ENCODE data around the gene UNC13C.

UNC13C gene

GRCh38 chr15:54206586-54207321, 228.5 kb downstream of the UNC13C start:
- Histone ChIP-seq H3K9me3 (ENCODE audit: control insufficient read depth, low read length) (no peaks in the 10 kb centered on the region), H3K27ac (ENCODE audit: low read depth, low read length, severe bottlenecking) (no peak overlapping the region), H3K4me1 (ENCODE audit: control insufficient read depth, insufficient read depth, low read length, poor library complexity, severe bottlenecking) (no peaks in the 10 kb centered on the region), H3K4me3 (ENCODE audit: extremely low read depth, insufficient read depth, low read length, poor library complexity, severe bottlenecking) (no peak overlapping the region), H3K36me3 (ENCODE audit: control insufficient read depth, insufficient read depth, low read length) (no peaks in the 10 kb centered on the region)
- 86 to 90% methylated on average over 2 to 5 of the region's 7 CpGs for WGBS, 2 experiments (ENCODE audit: insufficient coverage in 2 of 2)

GRCh38 chr15:54208786-54209185, 230.5 kb downstream of the UNC13C start:
- Histone ChIP-seq H3K9me3 (ENCODE audit: control insufficient read depth, low read length) (no peaks in the 10 kb centered on the region), H3K4me3 (ENCODE audit: extremely low read depth, insufficient read depth, low read length, poor library complexity, severe bottlenecking) (no peak overlapping the region), H3K4me1 (ENCODE audit: control insufficient read depth, insufficient read depth, low read length, poor library complexity, severe bottlenecking) (no peaks in the 10 kb centered on the region), H3K27ac (ENCODE audit: low read depth, low read length, severe bottlenecking) (no peak overlapping the region), H3K36me3 (ENCODE audit: control insufficient read depth, insufficient read depth, low read length) (no peaks in the 10 kb centered on the region)
- WGBS, 2 experiments (ENCODE audit: insufficient coverage in 2 of 2): 50% methylated on average over 2 of the region's 2 CpGs

GRCh38 chr15:54212635-54213034, 234.4 kb downstream of the UNC13C start:
- Histone ChIP-seq H3K36me3 (ENCODE audit: control insufficient read depth, insufficient read depth, low read length) (no peaks in the 10 kb centered on the region), H3K4me3 (ENCODE audit: extremely low read depth, insufficient read depth, low read length, poor library complexity, severe bottlenecking) (no peak overlapping the region), H3K4me1 (ENCODE audit: control insufficient read depth, insufficient read depth, low read length, poor library complexity, severe bottlenecking) (no peaks in the 10 kb centered on the region), H3K27ac (ENCODE audit: low read depth, low read length, severe bottlenecking) (no peak overlapping the region), H3K9me3 (ENCODE audit: control insufficient read depth, low read length) (no peaks in the 10 kb centered on the region)
- no CpG with 5 or more reads among the region's 2 CpGs for WGBS, 2 experiments (ENCODE audit: insufficient coverage in 2 of 2)

GRCh38 chr15:54226455-54226854, 248.2 kb downstream of the UNC13C start:
- WGBS, 2 experiments (ENCODE audit: insufficient coverage in 2 of 2): 85 to 86% methylated on average over 3 of the region's 4 CpGs
- Histone ChIP-seq H3K9me3 (ENCODE audit: control insufficient read depth, low read length) (peaks cover 4% of the 10 kb centered on the region), H3K4me3 (ENCODE audit: extremely low read depth, insufficient read depth, low read length, poor library complexity, severe bottlenecking) (no peak overlapping the region), H3K4me1 (ENCODE audit: control insufficient read depth, insufficient read depth, low read length, poor library complexity, severe bottlenecking) (no peaks in the 10 kb centered on the region), H3K36me3 (ENCODE audit: control insufficient read depth, insufficient read depth, low read length) (no peaks in the 10 kb centered on the region), H3K27ac (ENCODE audit: low read depth, low read length, severe bottlenecking) (no peak overlapping the region)

- Histone ChIP-seq H3K4me3 (ENCODE audit: extremely low read depth, insufficient read depth, low read length, poor library complexity, severe bottlenecking) (no peak overlapping the region), H3K36me3 (ENCODE audit: control insufficient read depth, insufficient read depth, low read length) (no peaks in the 10 kb centered on the region), H3K9me3 (ENCODE audit: control insufficient read depth, low read length) (peaks cover 4% of the 10 kb centered on the region), H3K27ac (ENCODE audit: low read depth, low read length, severe bottlenecking) (no peak overlapping the region), H3K4me1 (ENCODE audit: control insufficient read depth, insufficient read depth, low read length, poor library complexity, severe bottlenecking) (no peaks in the 10 kb centered on the region)
- 84 to 90% methylated on average over 4 of the region's 4 CpGs for WGBS, 2 experiments (ENCODE audit: insufficient coverage in 2 of 2)
Measured at GRCh38 chr15:54227569-54227968, 249.3 kb downstream of the UNC13C start.

- Histone ChIP-seq H3K4me1 (ENCODE audit: control insufficient read depth, insufficient read depth, low read length, poor library complexity, severe bottlenecking) (no peaks in the 10 kb centered on the region), H3K27ac (ENCODE audit: low read depth, low read length, severe bottlenecking) (no peak overlapping the region)
- WGBS, 2 experiments (ENCODE audit: insufficient coverage in 2 of 2): 87% methylated on average over 3 of the region's 3 CpGs; no CpG with 5 or more reads in 1 of the 2 experiments
Measured at GRCh38 chr15:54250326-54250725, 272.1 kb downstream of the UNC13C start.

GRCh38 chr15:54256190-54256589, 277.9 kb downstream of the UNC13C start:
- no peaks in the 10 kb centered on the region for H3K4me1 ChIP-seq (ENCODE audit: control insufficient read depth, insufficient read depth, low read length, poor library complexity, severe bottlenecking)
- no peak overlapping the region for H3K27ac ChIP-seq (ENCODE audit: low read depth, low read length, severe bottlenecking)
- H3K9me3 ChIP-seq (ENCODE audit: control insufficient read depth, low read length): no peaks in the 10 kb centered on the region
- H3K36me3 ChIP-seq (ENCODE audit: control insufficient read depth, insufficient read depth, low read length): no peaks in the 10 kb centered on the region
- H3K4me3 ChIP-seq (ENCODE audit: extremely low read depth, insufficient read depth, low read length, poor library complexity, severe bottlenecking): no peak overlapping the region
- WGBS, 2 experiments (ENCODE audit: insufficient coverage in 2 of 2): 86 to 100% methylated on average over 2 to 3 of the region's 6 CpGs

More at GRCh38 chr15:54250326-54250725, 272.1 kb downstream of the UNC13C start:
- Histone ChIP-seq H3K9me3 (ENCODE audit: control insufficient read depth, low read length) (no peaks in the 10 kb centered on the region), H3K36me3 (ENCODE audit: control insufficient read depth, insufficient read depth, low read length) (no peaks in the 10 kb centered on the region), H3K4me3 (ENCODE audit: extremely low read depth, insufficient read depth, low read length, poor library complexity, severe bottlenecking) (no peak overlapping the region)

GRCh38 chr15:54273928-54274327, 295.7 kb downstream of the UNC13C start:
- no peak overlapping the region for H3K4me3 ChIP-seq (ENCODE audit: extremely low read depth, insufficient read depth, low read length, poor library complexity, severe bottlenecking)
- H3K9me3 ChIP-seq (ENCODE audit: control insufficient read depth, low read length): no peaks in the 10 kb centered on the region
- H3K4me1 ChIP-seq (ENCODE audit: control insufficient read depth, insufficient read depth, low read length, poor library complexity, severe bottlenecking): no peaks in the 10 kb centered on the region
- 0 to 10% methylated on average over 1 to 2 of the region's 3 CpGs for WGBS, 2 experiments (ENCODE audit: insufficient coverage in 2 of 2)
- H3K27ac ChIP-seq (ENCODE audit: low read depth, low read length, severe bottlenecking): no peak overlapping the region
- H3K36me3 ChIP-seq (ENCODE audit: control insufficient read depth, insufficient read depth, low read length): no peaks in the 10 kb centered on the region

- H3K36me3 ChIP-seq (ENCODE audit: control insufficient read depth, insufficient read depth, low read length): no peaks in the 10 kb centered on the region
- no peaks in the 10 kb centered on the region for H3K9me3 ChIP-seq (ENCODE audit: control insufficient read depth, low read length)
- no peaks in the 10 kb centered on the region for H3K4me1 ChIP-seq (ENCODE audit: control insufficient read depth, insufficient read depth, low read length, poor library complexity, severe bottlenecking)
- H3K27ac ChIP-seq (ENCODE audit: low read depth, low read length, severe bottlenecking): no peak overlapping the region
- WGBS, 2 experiments (ENCODE audit: insufficient coverage in 2 of 2): 86 to 88% methylated on average over 2 to 3 of the region's 4 CpGs
- no peak overlapping the region for H3K4me3 ChIP-seq (ENCODE audit: extremely low read depth, insufficient read depth, low read length, poor library complexity, severe bottlenecking)
Measured at GRCh38 chr15:54277834-54278233, 299.6 kb downstream of the UNC13C start.

GRCh38 chr15:54280726-54281125, 302.5 kb downstream of the UNC13C start:
- no peaks in the 10 kb centered on the region for H3K4me1 ChIP-seq (ENCODE audit: control insufficient read depth, insufficient read depth, low read length, poor library complexity, severe bottlenecking)
- no peaks in the 10 kb centered on the region for H3K9me3 ChIP-seq (ENCODE audit: control insufficient read depth, low read length)
- H3K36me3 ChIP-seq (ENCODE audit: control insufficient read depth, insufficient read depth, low read length): no peaks in the 10 kb centered on the region
- no peak overlapping the region for H3K4me3 ChIP-seq (ENCODE audit: extremely low read depth, insufficient read depth, low read length, poor library complexity, severe bottlenecking)
- 82 to 100% methylated on average over 4 to 5 of the region's 7 CpGs for WGBS, 2 experiments (ENCODE audit: insufficient coverage in 2 of 2)
- no peak overlapping the region for H3K27ac ChIP-seq (ENCODE audit: low read depth, low read length, severe bottlenecking)

GRCh38 chr15:54282228-54282836, 304.1 kb downstream of the UNC13C start:
- Histone ChIP-seq H3K9me3 (ENCODE audit: control insufficient read depth, low read length) (no peaks in the 10 kb centered on the region), H3K36me3 (ENCODE audit: control insufficient read depth, insufficient read depth, low read length) (no peaks in the 10 kb centered on the region), H3K27ac (ENCODE audit: low read depth, low read length, severe bottlenecking) (no peak overlapping the region), H3K4me3 (ENCODE audit: extremely low read depth, insufficient read depth, low read length, poor library complexity, severe bottlenecking) (no peak overlapping the region), H3K4me1 (ENCODE audit: control insufficient read depth, insufficient read depth, low read length, poor library complexity, severe bottlenecking) (no peaks in the 10 kb centered on the region)
- 65 to 95% methylated on average over 2 to 4 of the region's 6 CpGs for WGBS, 2 experiments (ENCODE audit: insufficient coverage in 2 of 2)
